GM21737 (cell line): ENCODE results near the gene AK9.
A peak's percentile ranks its signal among the peaks of the same experiment; 100 is the strongest.
"Not testable (repeated sequence)": the region's sequence is repeated elsewhere in the genome, so short reads cannot be mapped to it uniquely, and the experiment has no call there.

Experiments
- ATAC-seq: cut with Tn5 transposase; IDR thresholded peaks from one replicate; pipeline ENCODE4 v1.9.1; 2021; ENCODE audit warnings: mild to moderate bottlenecking, moderate library complexity; ENCODE audit not compliant: unreplicated experiment

Gene AK9

GRCh38 chr6:109690737-109691621 lies at the start of gene AK9, which contains the start of gene FIG4:
AK9 (minus strand) TSS chr6:109691202; CDS start chr6:109675745, 15,457 bp downstream.
FIG4 (plus strand) TSS chr6:109691296; CDS start chr6:109691436, 140 bp downstream.
- ATAC-seq, result peak; percentile 93

GRCh38 chr6:109740787-109741186 lies 49.8 kb upstream of the AK9 start:
- no peak for ATAC-seq

GRCh38 chr6:109739686-109740085 lies 48.7 kb upstream of the AK9 start:
- no peak for ATAC-seq

GRCh38 chr6:109738667-109739066 lies 47.7 kb upstream of the AK9 start:
- no peak for ATAC-seq

GRCh38 chr6:109738255-109738654 lies 47.3 kb upstream of the AK9 start:
- no peak for ATAC-seq

GRCh38 chr6:109736273-109737025 lies 45.4 kb upstream of the AK9 start:
- ATAC-seq, result no peak

GRCh38 chr6:109725250-109725649 lies 34.2 kb upstream of the AK9 start:
- ATAC-seq, result not testable (repeated sequence)

- ATAC-seq, result no peak
These were observed 31.7 kb upstream of the AK9 start for GRCh38 chr6:109722564-109723254.

- ATAC-seq, result no peak
These were observed 31.0 kb upstream of the AK9 start for GRCh38 chr6:109722011-109722410.

GRCh38 chr6:109720311-109720710 lies 29.3 kb upstream of the AK9 start:
- ATAC-seq, result no peak

- no peak for ATAC-seq
These were observed 28.0 kb upstream of the AK9 start for GRCh38 chr6:109718991-109719390.

- ATAC-seq, result no peak
These were observed 27.0 kb upstream of the AK9 start for GRCh38 chr6:109717971-109718370.

- ATAC-seq, result no peak
These were observed 24.6 kb upstream of the AK9 start for GRCh38 chr6:109715616-109716015.

- no peak for ATAC-seq
These were observed 23.6 kb upstream of the AK9 start for GRCh38 chr6:109714611-109715010.

GRCh38 chr6:109714166-109714565 lies 23.2 kb upstream of the AK9 start:
- ATAC-seq, result no peak

GRCh38 chr6:109713097-109713496 lies 22.1 kb upstream of the AK9 start:
- ATAC-seq, result no peak

- not testable (repeated sequence) for ATAC-seq
These were observed 17.1 kb upstream of the AK9 start for GRCh38 chr6:109708099-109708498.

GRCh38 chr6:109706513-109706912 lies 15.5 kb upstream of the AK9 start:
- no peak for ATAC-seq

- ATAC-seq, result peak; percentile 93
These were observed 14.3 kb upstream of the AK9 start for GRCh38 chr6:109705258-109705657.

GRCh38 chr6:109702791-109703190 lies 11.8 kb upstream of the AK9 start:
- ATAC-seq, result no peak

GRCh38 chr6:109701774-109702173 lies 10.8 kb upstream of the AK9 start:
- ATAC-seq, result no peak
